Natural killer cell (primary cell): ENCODE data around the gene SOHLH2. TPM values are rescaled to one million over a fixed set of nuclear protein-coding genes. Genes with fewer than 3 reads are reported as not detected.

Experiments used
- ATAC-seq, 3 donors: fragments of 150-1000 bp in 2 of 3; fragments of 200-7000 bp in 1 of 3; cut with Tn5 transposase; 1 replicate in 1 of 3; 2 replicates in 2 of 3; pipeline ENCODE4 v1.10.0; 2021; ENCODE audit warnings: mild to moderate bottlenecking in 2 of 3, moderate library complexity in 2 of 3
- DNase-seq, 2 donors: peaks; one replicate each; pipeline versions ENCODE4 v3.0.0 to v3.0.0-alpha.2; 2013 to 2021; ENCODE audit warnings: mixed read lengths in 1 of 2
- H3K27ac ChIP-seq: one replicate; pipeline ENCODE4 v1.5.1; 2013; ENCODE audit warnings: mild to moderate bottlenecking, low read length
- H3K27me3 ChIP-seq: one replicate; pipeline ENCODE4 v1.6.1; 2013; ENCODE audit warnings: low read length; ENCODE audit not compliant: control insufficient read depth, insufficient read depth
- H3K36me3 ChIP-seq: one replicate; pipeline ENCODE4 v1.6.1; 2013; ENCODE audit warnings: low read length; ENCODE audit not compliant: control insufficient read depth, insufficient read depth
- H3K4me1 ChIP-seq: one replicate; pipeline ENCODE4 v1.6.1; 2013; ENCODE audit warnings: low read length; ENCODE audit not compliant: control insufficient read depth, insufficient read depth
- H3K4me3 ChIP-seq: one replicate; pipeline ENCODE4 v1.5.1; 2013; ENCODE audit warnings: low read length
- H3K9me3 ChIP-seq: one replicate; pipeline ENCODE4 v1.6.1; 2013; ENCODE audit warnings: low read length; ENCODE audit not compliant: control insufficient read depth, insufficient read depth
- H3K27ac Mint-ChIP-seq, 2 donors: one replicate each; pipeline ENCODE4 v1.8.0; 2022; ENCODE audit warnings: mild to moderate bottlenecking in 2 of 2, mixed read lengths in 2 of 2, moderate library complexity in 1 of 2
- H3K27me3 Mint-ChIP-seq, 2 donors: one replicate each; pipeline ENCODE4 v1.8.0; 2022; ENCODE audit warnings: low read depth in 2 of 2, mixed read lengths in 2 of 2
- H3K36me3 Mint-ChIP-seq: one replicate; pipeline ENCODE4 v1.8.0; 2022; ENCODE audit warnings: mixed read lengths
- H3K4me1 Mint-ChIP-seq, 2 donors: one replicate each; pipeline ENCODE4 v1.8.0; 2022; ENCODE audit warnings: mixed read lengths in 2 of 2
- H3K4me3 Mint-ChIP-seq: one replicate; pipeline ENCODE4 v1.8.0; 2022; ENCODE audit warnings: mild to moderate bottlenecking, moderate library complexity, mixed read lengths
- H3K9me3 Mint-ChIP-seq, 2 donors: one replicate each; pipeline ENCODE4 v1.8.0; 2022; ENCODE audit warnings: mixed read lengths in 2 of 2
- WGBS: methylation state at CpG from one replicate; pipeline ENCODE4 v1.1.7; 2013; ENCODE audit warnings: missing lambda C conversion rate; ENCODE audit not compliant: insufficient coverage; 5-methylcytosine and 5-hydroxymethylcytosine counted together
- intact Hi-C: fragments of 100-400 bp; cut with micrococcal nuclease; formaldehyde crosslinking; loops from one replicate; pipeline ENCODE4 v1.14.2; 2022
- total RNA-seq, 4 donors: library from RNA; stranded (reverse); fragments of 120-200 nt in 1 of 4; gene quantifications; one replicate each; pipeline versions ENCODE4 v1.2.3 to v1.2.4, GENCODE V29; 2013 to 2022
- TF ChIP-seq, protein P1 (sequence below): fragments of 200-600 bp; IDR thresholded peaks from one replicate; pipeline ENCODE4 v1.8.0; 2022; ENCODE audit warnings: antibody characterized with exemption

SOHLH2 gene
- total RNA-seq, 3 donors from 2014 or later (not counting 1 experiment from before 2014, with no cell fraction given): not detected

DNA sequence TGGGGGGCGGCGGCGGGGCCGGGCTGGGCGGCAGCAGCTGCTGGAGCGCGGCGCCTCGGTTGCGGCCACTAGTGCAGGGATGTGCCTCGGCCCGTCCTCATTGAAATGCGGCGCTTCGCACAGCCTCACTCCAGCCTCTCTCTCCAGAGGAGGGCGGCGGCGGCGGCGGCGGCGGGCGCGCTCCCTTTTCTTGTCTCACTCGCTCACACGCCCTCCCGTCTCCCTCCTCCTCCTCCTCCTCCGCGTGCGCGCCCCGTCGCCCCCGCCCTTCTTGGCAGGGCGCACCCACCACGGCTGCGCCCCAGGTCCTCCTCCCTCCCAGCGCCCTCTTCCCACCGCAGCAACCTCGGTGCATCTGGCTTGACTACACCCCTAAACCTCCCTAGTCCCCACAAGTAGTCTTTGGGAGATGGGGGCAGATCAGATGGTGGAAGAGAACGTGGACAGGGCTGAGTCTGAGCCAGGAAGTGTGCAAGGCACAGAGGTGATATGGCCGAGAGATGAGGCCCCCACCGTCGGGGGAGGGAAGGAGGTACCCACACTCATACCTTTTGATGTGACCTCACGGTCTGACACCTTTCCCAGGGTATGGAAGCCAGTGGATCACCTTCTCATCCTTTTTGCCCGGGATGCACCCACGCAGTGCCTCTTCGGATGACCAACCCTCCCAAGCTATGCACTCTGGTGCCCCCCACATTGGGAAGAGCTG, 83.0 kb downstream of the SOHLH2 start, which contains the start of gene DCLK1:
DCLK1 (minus strand) TSS at position 161 of the 709 bp plus-strand sequence.
- no peaks in the 10 kb centered on the region for H3K9me3 ChIP-seq
- Mint-ChIP-seq H3K9me3 (peaks cover 6 to 8% of the 10 kb centered on the region in 2 donors), H3K27me3 (peaks cover 12 to 13% of the 10 kb centered on the region in 2 donors), H3K27ac (no peak within 1 kb of the TSS), H3K4me3 (no peak within 1 kb of the TSS), H3K4me1 (no peaks in the 10 kb centered on the region), H3K36me3 (peaks cover 10% of the 10 kb centered on the region)
- peaks cover 5% of the 10 kb centered on the region for H3K27me3 ChIP-seq
- ATAC-seq (no peak), DNase-seq (no peak)
- intact Hi-C loops: no loop called here
- H3K4me3 ChIP-seq: no peak within 1 kb of the TSS
- no peak within 1 kb of the TSS for H3K27ac ChIP-seq
- WGBS: 8% methylated on average over 48 of the region's 48 CpGs
- H3K4me1 ChIP-seq: no peaks in the 10 kb centered on the region
- no peaks in the 10 kb centered on the region for H3K36me3 ChIP-seq
- TF ChIP-seq, protein P1, sequence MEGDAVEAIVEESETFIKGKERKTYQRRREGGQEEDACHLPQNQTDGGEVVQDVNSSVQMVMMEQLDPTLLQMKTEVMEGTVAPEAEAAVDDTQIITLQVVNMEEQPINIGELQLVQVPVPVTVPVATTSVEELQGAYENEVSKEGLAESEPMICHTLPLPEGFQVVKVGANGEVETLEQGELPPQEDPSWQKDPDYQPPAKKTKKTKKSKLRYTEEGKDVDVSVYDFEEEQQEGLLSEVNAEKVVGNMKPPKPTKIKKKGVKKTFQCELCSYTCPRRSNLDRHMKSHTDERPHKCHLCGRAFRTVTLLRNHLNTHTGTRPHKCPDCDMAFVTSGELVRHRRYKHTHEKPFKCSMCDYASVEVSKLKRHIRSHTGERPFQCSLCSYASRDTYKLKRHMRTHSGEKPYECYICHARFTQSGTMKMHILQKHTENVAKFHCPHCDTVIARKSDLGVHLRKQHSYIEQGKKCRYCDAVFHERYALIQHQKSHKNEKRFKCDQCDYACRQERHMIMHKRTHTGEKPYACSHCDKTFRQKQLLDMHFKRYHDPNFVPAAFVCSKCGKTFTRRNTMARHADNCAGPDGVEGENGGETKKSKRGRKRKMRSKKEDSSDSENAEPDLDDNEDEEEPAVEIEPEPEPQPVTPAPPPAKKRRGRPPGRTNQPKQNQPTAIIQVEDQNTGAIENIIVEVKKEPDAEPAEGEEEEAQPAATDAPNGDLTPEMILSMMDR: no peak

DNA sequence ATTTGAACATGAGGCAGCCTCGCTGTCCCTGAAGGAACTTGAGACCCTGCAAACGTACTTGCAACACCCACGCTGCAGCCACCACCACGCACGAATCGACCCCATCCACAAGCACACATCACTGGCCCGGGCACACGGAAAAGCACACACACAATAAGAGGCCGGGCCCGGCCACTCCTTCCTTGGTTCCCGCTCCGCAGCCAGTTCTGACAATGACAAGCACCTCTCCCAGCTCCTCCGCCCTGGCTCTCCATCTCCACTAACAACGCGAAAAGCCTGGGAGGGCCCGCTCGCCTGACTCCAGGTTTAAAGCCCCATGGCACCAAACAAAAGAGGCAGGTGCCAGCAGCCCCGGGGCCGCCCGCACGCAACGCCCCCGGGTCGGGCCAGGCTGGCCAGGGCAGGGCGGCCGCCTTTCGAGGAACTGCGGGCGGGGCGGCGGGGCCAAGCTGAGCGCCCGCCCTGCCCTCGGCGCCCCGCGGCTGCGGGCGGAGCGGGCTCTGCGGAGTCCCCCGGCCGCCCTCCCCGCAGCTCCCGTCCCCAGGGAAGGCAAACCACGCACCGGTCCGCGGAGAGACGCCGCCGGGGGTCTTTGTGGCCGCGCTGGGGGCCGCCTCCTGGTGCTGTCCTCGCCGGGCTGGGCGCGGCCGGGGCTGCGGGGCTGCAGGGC, 83.7 kb downstream of the SOHLH2 start:
- DNase-seq: no peak
- Mint-ChIP-seq H3K27me3 (peaks cover 12 to 13% of the 10 kb centered on the region in 2 donors), H3K4me3 (no peak overlapping the region), H3K9me3 (peaks cover 3 to 5% of the 10 kb centered on the region in 2 donors), H3K27ac (no peak overlapping the region), H3K36me3 (peaks cover 6% of the 10 kb centered on the region), H3K4me1 (no peaks in the 10 kb centered on the region)
- H3K27me3 ChIP-seq: peaks cover 5% of the 10 kb centered on the region
- no peak for ATAC-seq
- no peaks in the 10 kb centered on the region for H3K9me3 ChIP-seq
- H3K4me1 ChIP-seq: no peaks in the 10 kb centered on the region
- no peak overlapping the region for H3K27ac ChIP-seq
- intact Hi-C loops: no loop called here
- TF ChIP-seq, protein P1: no peak
- H3K36me3 ChIP-seq: no peaks in the 10 kb centered on the region
- WGBS: 5% methylated on average over 61 of the region's 61 CpGs
- H3K4me3 ChIP-seq: no peak overlapping the region

DNA sequence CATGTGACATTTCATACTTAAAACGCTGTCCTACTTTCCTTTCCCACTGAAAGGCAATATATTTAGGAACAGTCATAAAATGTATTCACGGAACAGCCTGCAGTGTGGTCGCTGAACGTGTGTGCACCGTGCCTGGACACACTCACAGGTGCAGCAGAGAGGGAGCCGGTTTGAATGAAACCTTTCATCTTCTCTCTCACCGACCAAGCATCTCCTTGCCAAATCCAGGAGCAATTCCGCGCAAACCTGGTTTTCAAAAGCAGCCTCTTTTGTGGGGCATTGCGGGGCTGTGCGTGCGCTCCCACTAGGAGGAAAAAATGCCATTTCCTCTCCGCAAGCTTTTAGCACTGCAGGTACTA, 84.2 kb downstream of the SOHLH2 start:
- no peak overlapping the region for H3K4me3 ChIP-seq
- WGBS: 17% methylated on average over 13 of the region's 13 CpGs

More for the DNA sequence above, 84.2 kb downstream of the SOHLH2 start:
- H3K36me3 ChIP-seq: no peaks in the 10 kb centered on the region
- no peak for DNase-seq
- intact Hi-C loops: no loop called here
- no peak for ATAC-seq
- peaks cover 1 to 4% of the 10 kb centered on the region in 2 donors for H3K9me3 Mint-ChIP-seq
- peaks cover 12 to 13% of the 10 kb centered on the region in 2 donors for H3K27me3 Mint-ChIP-seq
- TF ChIP-seq, protein P1: no peak
- no peaks in the 10 kb centered on the region for H3K4me1 ChIP-seq
- H3K27me3 ChIP-seq: peaks cover 5% of the 10 kb centered on the region
- H3K4me3 Mint-ChIP-seq: no peak overlapping the region
- no peaks in the 10 kb centered on the region for H3K4me1 Mint-ChIP-seq
- H3K27ac Mint-ChIP-seq: no peak overlapping the region
- H3K36me3 Mint-ChIP-seq: peaks cover 1% of the 10 kb centered on the region
- H3K9me3 ChIP-seq: no peaks in the 10 kb centered on the region
- H3K27ac ChIP-seq: no peak overlapping the region
